HepG2 (cell line): Measurements from ENCODE around the gene MSANTD2. TPM values are rescaled to one million over a fixed set of nuclear protein-coding genes. Genes with fewer than 3 reads are reported as not detected.

Source experiments
- AHR ChIP-seq: IDR thresholded peaks from 2 replicates; pipeline ENCODE4 v1.6.1; 2018; ENCODE audit warnings: missing genetic modification reagents, missing compliant biosample characterization
- AKAP8 ChIP-seq: sonication (generic); formaldehyde crosslinking; IDR thresholded peaks from 2 replicates; pipeline ENCODE4 v1.5.1; 2020; ENCODE audit warnings: mild to moderate bottlenecking, missing genetic modification reagents
- CBX2 ChIP-seq, 2 experiments: fragments of 200-600 bp in 1 of 2; sonication (generic); formaldehyde crosslinking in 1 of 2; IDR thresholded peaks; 2 replicates each; pipeline versions ENCODE4 v1.7.0 to v1.8.1; 2018 to 2022; ENCODE audit warnings: low read depth in 2 of 2, low read length in 1 of 2, mild to moderate bottlenecking in 1 of 2, missing genetic modification reagents in 1 of 2
- CBX5 ChIP-seq: sonication (generic); formaldehyde crosslinking; IDR thresholded peaks from 2 replicates; pipeline ENCODE4 v1.4.0; 2020; ENCODE audit warnings: missing genetic modification reagents, borderline replicate concordance
- CENPBD1 ChIP-seq: sonication (generic); formaldehyde crosslinking; IDR thresholded peaks from 2 replicates; pipeline ENCODE4 v1.8.0; 2022; ENCODE audit warnings: missing genetic modification reagents, low read depth, mild to moderate bottlenecking, borderline replicate concordance
- FLYWCH1 ChIP-seq: sonication (generic); formaldehyde crosslinking; IDR thresholded peaks from 2 replicates; pipeline ENCODE4 v1.8.1; 2023; ENCODE audit warnings: mild to moderate bottlenecking, missing genetic modification reagents
- GABPB1 ChIP-seq: IDR thresholded peaks from 2 replicates; pipeline ENCODE4 v1.6.1; 2016; ENCODE audit warnings: mild to moderate bottlenecking, missing genetic modification reagents, moderate library complexity, missing compliant biosample characterization
- HOXA3 ChIP-seq: sonication (generic); formaldehyde crosslinking; IDR thresholded peaks from 2 replicates; pipeline ENCODE4 v1.5.0; 2020; ENCODE audit warnings: missing genetic modification reagents
- MAFF ChIP-seq: IDR thresholded peaks from 2 replicates; pipeline ENCODE4 v1.6.1; 2011; ENCODE audit warnings: low read depth, low read length, improper control_type of control experiment
- MAFK ChIP-seq, 2 experiments: IDR thresholded peaks in 1 of 2; conservative IDR thresholded peaks in 1 of 2; 2 replicates each; pipeline ENCODE4 v1.6.1; 2011; ENCODE audit warnings: improper control_type of control experiment in 2 of 2, low read length in 2 of 2
- NPAS2 ChIP-seq: sonication (generic); formaldehyde crosslinking; IDR thresholded peaks from 2 replicates; pipeline ENCODE4 v1.8.0; 2022; ENCODE audit warnings: mild to moderate bottlenecking, missing genetic modification reagents, borderline replicate concordance
- NRL ChIP-seq: sonication (generic); formaldehyde crosslinking; IDR thresholded peaks from 2 replicates; pipeline ENCODE4 v1.5.0; 2020; ENCODE audit warnings: missing genetic modification reagents, mild to moderate bottlenecking, moderate library complexity, borderline replicate concordance
- SRF ChIP-seq: IDR thresholded peaks from 2 replicates; pipeline ENCODE4 v1.6.1; 2011; ENCODE audit warnings: mild to moderate bottlenecking, low read depth, low read length, moderate library complexity
- THAP11 ChIP-seq: IDR thresholded peaks from 2 replicates; pipeline ENCODE4 v1.6.1; 2016; ENCODE audit warnings: missing biosample characterization, missing genetic modification reagents
- TOPORS ChIP-seq: sonication (generic); formaldehyde crosslinking; IDR thresholded peaks from 2 replicates; pipeline ENCODE4 v1.8.0; 2023; ENCODE audit warnings: mild to moderate bottlenecking, missing genetic modification reagents
- ZNF205 ChIP-seq: IDR thresholded peaks from 2 replicates; pipeline ENCODE4 v1.6.1; 2018; ENCODE audit warnings: missing biosample characterization, missing genetic modification reagents
- ZNF207 ChIP-seq: fragments of 450-650 bp; IDR thresholded peaks from 2 replicates; pipeline ENCODE4 v1.6.1; 2016; ENCODE audit warnings: antibody characterized with exemption, borderline replicate concordance
- ZNF251 ChIP-seq: sonication (generic); formaldehyde crosslinking; IDR thresholded peaks from 2 replicates; pipeline ENCODE4 v1.9.0; 2021; ENCODE audit warnings: mild to moderate bottlenecking, missing genetic modification reagents
- ZNF256 ChIP-seq: sonication (generic); formaldehyde crosslinking; conservative IDR thresholded peaks from 2 replicates; pipeline ENCODE4 v1.4.0; 2020; ENCODE audit warnings: missing genetic modification reagents
- ZNF274 ChIP-seq: sonication (generic); formaldehyde crosslinking; IDR thresholded peaks from 2 replicates; pipeline ENCODE4 v1.5.1; 2020; ENCODE audit warnings: mild to moderate bottlenecking, missing genetic modification reagents
- ZNF468 ChIP-seq: sonication (generic); formaldehyde crosslinking; IDR thresholded peaks from 2 replicates; pipeline ENCODE4 v1.8.0; 2022; ENCODE audit warnings: mild to moderate bottlenecking, moderate library complexity, missing genetic modification reagents
- ZNF75D ChIP-seq: sonication (generic); formaldehyde crosslinking; IDR thresholded peaks from 2 replicates; pipeline ENCODE4 v1.8.1; 2023; ENCODE audit warnings: missing genetic modification reagents, mild to moderate bottlenecking, borderline replicate concordance
- ZNF850 ChIP-seq: sonication (generic); formaldehyde crosslinking; conservative IDR thresholded peaks from 2 replicates; pipeline ENCODE4 v1.9.0; 2021; ENCODE audit warnings: mild to moderate bottlenecking, missing genetic modification reagents
- polyA plus RNA-seq, 8 experiments: library from polyadenylated mRNA; depleted of rRNA in 3 of 8; stranded (reverse) in 7 of 8; unstranded in 1 of 8; fragments of >200 nt; fragmentation: Illumina TruSeq in 4 of 8; extraction: Trizol in 4 of 8; gene quantifications; 2 replicates each; pipeline versions ENCODE4 v1.2.1 to v1.2.3, GENCODE V29; 2011 to 2016; ENCODE audit warnings: low read depth in 4 of 8, missing spikeins in 1 of 8, mixed read lengths in 1 of 8; ENCODE audit not compliant: insufficient read depth in 1 of 8
- total RNA-seq, 5 experiments: library from RNA; depleted of rRNA; stranded (reverse); fragments of >200 nt; fragmentation: Illumina TruSeq; extraction: Trizol; gene quantifications; 2 replicates each; pipeline ENCODE4 v1.2.3, GENCODE V29; 2016; ENCODE audit warnings: low read depth in 1 of 5
- TF ChIP-seq, protein P1 (sequence below): sonication (generic); formaldehyde crosslinking; IDR thresholded peaks from 2 replicates; pipeline ENCODE4 v1.9.0; 2022; ENCODE audit warnings: missing genetic modification reagents, mild to moderate bottlenecking, borderline replicate concordance
- TF ChIP-seq, protein P2 (sequence below): sonication (generic); formaldehyde crosslinking; IDR thresholded peaks from 2 replicates; pipeline ENCODE4; 2020; ENCODE audit warnings: missing genetic modification reagents, mild to moderate bottlenecking, borderline replicate concordance

The MSANTD2 gene
- total and polyA plus RNA-seq, 2 of the 13 experiments (the other 11 are each of a cell fraction or from before 2014, with no cell fraction given) = 8.7 to 10.1 TPM

DNA sequence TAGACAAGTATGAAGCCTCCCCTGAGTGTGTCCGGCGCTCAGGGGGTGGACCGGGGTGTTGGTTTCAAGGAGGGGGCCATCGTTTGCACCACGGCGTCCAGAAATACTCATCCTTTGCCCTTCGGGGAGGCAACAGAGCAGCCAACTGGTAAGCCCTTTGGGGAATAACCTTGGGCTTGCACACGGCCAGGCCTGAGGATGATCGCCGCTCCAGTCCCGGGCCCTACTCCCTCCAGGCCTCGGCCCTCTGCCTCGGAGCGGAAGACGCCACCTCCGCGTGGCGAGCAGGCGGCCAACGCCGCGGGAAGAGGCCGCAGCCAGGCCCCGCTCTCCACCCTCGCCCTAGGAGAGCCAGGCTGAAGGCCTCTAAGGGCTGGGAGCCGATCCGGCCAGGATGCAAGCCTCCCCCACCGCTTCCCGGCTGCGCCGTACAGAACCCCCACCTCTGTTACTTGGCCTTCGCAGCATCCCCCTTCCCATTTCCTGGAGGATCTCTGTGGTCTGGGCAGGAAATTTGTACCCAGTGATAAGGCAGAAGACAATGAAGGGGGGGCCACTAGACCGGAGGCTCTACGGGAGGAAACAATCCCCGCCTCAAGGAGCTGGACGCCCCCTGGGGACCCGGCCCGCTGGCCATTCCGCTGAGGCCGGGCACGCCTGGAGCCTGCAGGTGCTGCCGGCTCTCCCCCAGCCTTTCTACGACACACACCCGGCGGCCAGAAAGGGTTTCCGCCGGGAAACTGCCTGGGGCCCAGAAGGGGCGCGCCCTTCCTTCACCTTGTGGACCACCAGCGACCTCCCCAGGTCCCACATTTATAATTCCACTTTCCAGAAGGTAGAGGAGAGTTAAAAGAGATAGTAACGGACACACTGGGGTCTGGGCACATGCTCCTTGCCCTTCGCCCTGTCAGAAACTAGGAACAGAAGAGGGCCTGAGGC is 40.7 kb downstream of the MSANTD2 start (continued):
- TF ChIP-seq, protein P1, sequence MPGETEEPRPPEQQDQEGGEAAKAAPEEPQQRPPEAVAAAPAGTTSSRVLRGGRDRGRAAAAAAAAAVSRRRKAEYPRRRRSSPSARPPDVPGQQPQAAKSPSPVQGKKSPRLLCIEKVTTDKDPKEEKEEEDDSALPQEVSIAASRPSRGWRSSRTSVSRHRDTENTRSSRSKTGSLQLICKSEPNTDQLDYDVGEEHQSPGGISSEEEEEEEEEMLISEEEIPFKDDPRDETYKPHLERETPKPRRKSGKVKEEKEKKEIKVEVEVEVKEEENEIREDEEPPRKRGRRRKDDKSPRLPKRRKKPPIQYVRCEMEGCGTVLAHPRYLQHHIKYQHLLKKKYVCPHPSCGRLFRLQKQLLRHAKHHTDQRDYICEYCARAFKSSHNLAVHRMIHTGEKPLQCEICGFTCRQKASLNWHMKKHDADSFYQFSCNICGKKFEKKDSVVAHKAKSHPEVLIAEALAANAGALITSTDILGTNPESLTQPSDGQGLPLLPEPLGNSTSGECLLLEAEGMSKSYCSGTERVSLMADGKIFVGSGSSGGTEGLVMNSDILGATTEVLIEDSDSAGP (CRISPR knock-in tag) = no peak; the same call in 1 of the 2 replicates
- TF ChIP-seq, protein P2, sequence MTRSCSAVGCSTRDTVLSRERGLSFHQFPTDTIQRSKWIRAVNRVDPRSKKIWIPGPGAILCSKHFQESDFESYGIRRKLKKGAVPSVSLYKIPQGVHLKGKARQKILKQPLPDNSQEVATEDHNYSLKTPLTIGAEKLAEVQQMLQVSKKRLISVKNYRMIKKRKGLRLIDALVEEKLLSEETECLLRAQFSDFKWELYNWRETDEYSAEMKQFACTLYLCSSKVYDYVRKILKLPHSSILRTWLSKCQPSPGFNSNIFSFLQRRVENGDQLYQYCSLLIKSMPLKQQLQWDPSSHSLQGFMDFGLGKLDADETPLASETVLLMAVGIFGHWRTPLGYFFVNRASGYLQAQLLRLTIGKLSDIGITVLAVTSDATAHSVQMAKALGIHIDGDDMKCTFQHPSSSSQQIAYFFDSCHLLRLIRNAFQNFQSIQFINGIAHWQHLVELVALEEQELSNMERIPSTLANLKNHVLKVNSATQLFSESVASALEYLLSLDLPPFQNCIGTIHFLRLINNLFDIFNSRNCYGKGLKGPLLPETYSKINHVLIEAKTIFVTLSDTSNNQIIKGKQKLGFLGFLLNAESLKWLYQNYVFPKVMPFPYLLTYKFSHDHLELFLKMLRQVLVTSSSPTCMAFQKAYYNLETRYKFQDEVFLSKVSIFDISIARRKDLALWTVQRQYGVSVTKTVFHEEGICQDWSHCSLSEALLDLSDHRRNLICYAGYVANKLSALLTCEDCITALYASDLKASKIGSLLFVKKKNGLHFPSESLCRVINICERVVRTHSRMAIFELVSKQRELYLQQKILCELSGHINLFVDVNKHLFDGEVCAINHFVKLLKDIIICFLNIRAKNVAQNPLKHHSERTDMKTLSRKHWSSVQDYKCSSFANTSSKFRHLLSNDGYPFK (CRISPR knock-in tag) = no peak; the same call in 1 of the 2 replicates
- TF ChIP-seq CBX5 (CRISPR knock-in tag) (0 out of 2 replicates have a peak, but pooled peaks have one; percentile 46), ZNF205 (CRISPR knock-in tag) (0 out of 2 replicates have a peak, but pooled peaks have one; percentile 38), AKAP8 (CRISPR knock-in tag) (no peak), ZNF274 (CRISPR knock-in tag) (peak; percentile 25; the same call in 1 of the 2 replicates), TOPORS (no peak), THAP11 (CRISPR knock-in tag) (peak; percentile 27), ZNF468 (CRISPR knock-in tag) (no peak), HOXA3 (peak; percentile 50; the same call in 1 of the 2 replicates), MAFF (no peak), ZNF207 (no peak), ZNF251 (CRISPR knock-in tag) (no peak), ZNF75D (no peak), ZNF850 (CRISPR knock-in tag) (0 out of 2 replicates have a peak, but pooled peaks have one; percentile 55), CENPBD1 (no peak), AHR (CRISPR knock-in tag) (peak; percentile 78; the same call in 1 of the 2 replicates), ZNF256 (CRISPR knock-in tag) (no peak), CBX2 (IDR thresholded peaks at IDR 0.05; ENCODE audit: low read depth, low read length) (no peak), CBX2 (CRISPR knock-in tag; IDR thresholded peaks at IDR 0.05; ENCODE audit: low read depth) (no peak; the same call in 1 of the 2 replicates), MAFK (conservative IDR thresholded peaks at IDR 0.05 in 1 of 2, IDR thresholded peaks at IDR 0.05 in 1 of 2; ENCODE audit: low read length in 2 of 2) (no peak), FLYWCH1 (CRISPR knock-in tag) (no peak), GABPB1 (CRISPR knock-in tag) (peak; percentile 77), SRF (no peak), NPAS2 (CRISPR knock-in tag) (no peak), NRL (peak; percentile 58; the same call in 1 of the 2 replicates)
